KBM-7 (cell line): ENCODE results near the gene LRRK1.
"Not testable (repeated sequence)": the region's sequence is repeated elsewhere in the genome, so short reads cannot be mapped to it uniquely, and the experiment has no call there.

Source experiments
- DNase-seq: peaks from one replicate; pipeline ENCODE4 v3.0.0-alpha.2; 2015
- in situ Hi-C: fragments of 300-500 bp; cut with MboI; formaldehyde crosslinking; loops from 2 replicates; pipeline ENCODE4 v1.14.3; 2020; ENCODE audit warnings: low sequenced_read_pairs, low pct_unique_long_range_greater_than_20kb, mixed read lengths

Gene LRRK1

GRCh38 chr15:101070502-101071273, 151.5 kb downstream of the LRRK1 start:
- DNase-seq, result peak; percentile 23
- in situ Hi-C loops, result no loop called here

GRCh38 chr15:101071651-101072050, 152.5 kb downstream of the LRRK1 start:
- no peak for DNase-seq
- in situ Hi-C loops, result no loop called here

- DNase-seq, in situ Hi-C loops: not testable (repeated sequence)
These were observed 153.1 kb downstream of the LRRK1 start for GRCh38 chr15:101072235-101072634.

GRCh38 chr15:101077806-101078668, 158.9 kb downstream of the LRRK1 start:
- in situ Hi-C loops, DNase-seq: not testable (repeated sequence)

GRCh38 chr15:101078669-101079323, 159.6 kb downstream of the LRRK1 start:
- DNase-seq, result no peak
- in situ Hi-C loops, result no loop called here

- no peak for DNase-seq
- in situ Hi-C loops, result no loop called here
These were observed 162.7 kb downstream of the LRRK1 start for GRCh38 chr15:101081900-101082299.

- no peak for DNase-seq
- in situ Hi-C loops, result no loop called here
These were observed 164.3 kb downstream of the LRRK1 start for GRCh38 chr15:101083336-101084045.

- no peak for DNase-seq
- in situ Hi-C loops, result no loop called here
These were observed 165.6 kb downstream of the LRRK1 start for GRCh38 chr15:101084801-101085200.

GRCh38 chr15:101085311-101085700, 166.1 kb downstream of the LRRK1 start:
- in situ Hi-C loops, result no loop called here
- no peak for DNase-seq

GRCh38 chr15:101086394-101087171, 167.4 kb downstream of the LRRK1 start:
- DNase-seq, result no peak
- in situ Hi-C loops, result no loop called here

- DNase-seq, result peak; percentile 42
- in situ Hi-C loops, result no loop called here
These were observed 168.1 kb downstream of the LRRK1 start for GRCh38 chr15:101087172-101087769.

- no peak for DNase-seq
- in situ Hi-C loops, result no loop called here
These were observed 169.1 kb downstream of the LRRK1 start for GRCh38 chr15:101088271-101088670.

GRCh38 chr15:101088788-101089578, 169.8 kb downstream of the LRRK1 start:
- in situ Hi-C loops, result no loop called here

GRCh38 chr15:101089579-101090427, 170.6 kb downstream of the LRRK1 start:
- in situ Hi-C loops, result no loop called here
- no peak for DNase-seq

More at GRCh38 chr15:101088788-101089578, 169.8 kb downstream of the LRRK1 start:
- peak; percentile 74 for DNase-seq

GRCh38 chr15:101090428-101090790, 171.3 kb downstream of the LRRK1 start:
- in situ Hi-C loops, result no loop called here
- no peak for DNase-seq
